ENCODE results near the gene DYNC1LI2. TPM values are rescaled to one million over a fixed set of nuclear protein-coding genes. Genes with fewer than 3 reads are reported as not detected.

Gene DYNC1LI2
- total and polyA plus RNA-seq, 11 donors = 38.3 to 117 (median 87.2) TPM

DNA sequence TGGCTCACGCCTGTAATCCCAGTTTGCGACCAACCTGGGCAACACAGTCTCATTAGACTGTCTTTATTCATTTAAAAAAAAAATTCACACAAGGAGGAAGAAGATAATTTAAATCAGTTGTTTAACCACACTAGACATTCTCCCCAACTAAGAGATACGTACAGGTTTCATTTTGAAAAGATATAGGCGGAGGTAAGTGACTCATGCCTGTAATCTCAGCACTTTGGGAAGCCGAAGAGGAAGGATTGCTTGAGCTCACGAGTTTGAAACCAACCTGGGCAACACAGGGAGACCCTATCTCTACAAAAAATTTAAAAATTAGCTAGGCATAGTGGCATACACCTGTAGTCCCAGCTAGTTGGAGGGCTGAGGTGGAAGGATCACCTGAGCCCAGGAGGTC is 60.2 kb downstream of the DYNC1LI2 start:
- no peak overlapping the region for H3K27ac ChIP-seq
- peaks cover 0 to 15% (median 11%) of the 10 kb centered on the region in 12 donors for H3K4me1 ChIP-seq
- WGBS, 4 donors = 94 to 99% (median 96%) methylated on average over 6 of the region's 6 CpGs
- DNase-seq = no peak
- no peak overlapping the region for H3K4me3 ChIP-seq
- no peaks in the 10 kb centered on the region for H3K27me3 ChIP-seq
- H3K36me3 ChIP-seq = no peaks in the 10 kb centered on the region
- no peak for ATAC-seq
- intact Hi-C loops (cut with DNase I) = loop anchor here in 1 of 10 donors (10.0 kb wide), 2 partner anchors 54 to 76 kb away; no protein-coding TSS in a partner anchor
- TF ChIP-seq CTCF (IDR thresholded peaks at IDR 0.05) (no peak), POLR2A (IDR thresholded peaks at IDR 0.05) (no peak)
- no peaks in the 10 kb centered on the region for H3K9me3 ChIP-seq

GRCh38 chr16:66690106-66690847 is 61.1 kb downstream of the DYNC1LI2 start:
- Histone ChIP-seq H3K27ac (no peak overlapping the region), H3K4me1 (peaks cover 0 to 6% (median 2%) of the 10 kb centered on the region in 12 donors), H3K9me3 (no peaks in the 10 kb centered on the region), H3K4me3 (no peak overlapping the region), H3K27me3 (no peaks in the 10 kb centered on the region), H3K36me3 (no peaks in the 10 kb centered on the region)
- no peak for TF ChIP-seq POLR2A (IDR thresholded peaks at IDR 0.05)
- TF ChIP-seq CTCF (IDR thresholded peaks at IDR 0.05) = no peak
- 82 to 87% (median 85%) methylated on average over 7 of the region's 7 CpGs for WGBS, 4 donors
- no peak for ATAC-seq
- no peak for DNase-seq
- intact Hi-C loops (cut with DNase I) = loop anchor here in 1 of 10 donors (10.0 kb wide), 2 partner anchors 55 to 75 kb away; no protein-coding TSS in a partner anchor

DNA sequence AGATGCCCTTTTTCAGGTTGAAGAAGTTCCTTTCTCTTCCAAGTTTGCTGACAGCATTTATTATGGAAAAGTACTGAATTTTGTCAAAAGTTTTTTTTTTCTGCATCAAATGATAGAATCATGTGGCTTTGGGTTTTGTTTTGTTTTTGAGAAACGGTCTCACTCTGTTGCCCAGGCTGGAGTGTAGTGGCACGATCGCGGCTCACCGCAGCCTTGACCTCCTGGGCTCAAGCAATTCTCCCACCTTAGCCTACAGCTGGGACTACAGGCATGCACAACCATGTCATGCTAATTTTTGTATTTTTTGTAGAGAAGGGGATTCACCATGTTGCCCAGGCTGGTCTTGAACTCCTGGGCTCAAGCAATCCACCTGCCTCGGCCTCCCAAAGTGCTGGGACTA is 62.1 kb downstream of the DYNC1LI2 start:
- intact Hi-C loops (cut with DNase I) = no loop called here
- 84 to 96% (median 94%) methylated on average over 6 of the region's 6 CpGs for WGBS, 4 donors

More for the DNA sequence above, 62.1 kb downstream of the DYNC1LI2 start:
- H3K9me3 ChIP-seq = no peaks in the 10 kb centered on the region
- no peak overlapping the region for H3K27ac ChIP-seq
- H3K4me3 ChIP-seq = no peak overlapping the region
- DNase-seq (no peak), ATAC-seq (no peak)
- no peaks in the 10 kb centered on the region for H3K27me3 ChIP-seq
- TF ChIP-seq POLR2A (IDR thresholded peaks at IDR 0.05) = no peak
- TF ChIP-seq CTCF (IDR thresholded peaks at IDR 0.05) = no peak
- H3K4me1 ChIP-seq = no peaks in the 10 kb centered on the region
- H3K36me3 ChIP-seq = no peaks in the 10 kb centered on the region
